GM21447 (cell line): ENCODE data around the gene CD3E.
A peak's percentile ranks its signal among the peaks of the same experiment; 100 is the strongest.

Experiments
- ATAC-seq: cut with Tn5 transposase; IDR thresholded peaks from one replicate; pipeline ENCODE4 v1.9.1; 2021; ENCODE audit not compliant: unreplicated experiment

The CD3E gene

GRCh38 chr11:118321386-118322082 lies 17.0 kb downstream of the CD3E start:
- no peak for ATAC-seq

DNA sequence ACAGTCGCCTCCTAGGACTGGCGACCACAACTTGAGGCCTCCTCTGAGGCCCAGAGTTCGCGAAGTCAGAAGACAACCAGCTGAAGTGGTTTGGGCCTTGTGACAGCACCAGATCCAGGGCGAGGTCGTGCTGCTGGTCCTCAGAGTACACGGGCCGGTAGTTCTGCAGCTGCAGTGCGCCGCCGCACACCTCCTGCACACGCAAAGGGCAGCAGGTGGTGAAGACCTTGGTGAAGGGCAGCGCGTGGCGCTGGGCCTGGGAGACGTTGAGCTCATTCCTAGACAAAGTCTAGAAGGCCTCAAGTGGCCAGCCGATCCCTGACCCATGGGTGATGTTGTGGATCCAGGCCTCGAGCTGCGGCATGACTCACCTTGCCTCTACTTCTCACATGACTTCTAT lies 18.2 kb downstream of the CD3E start:
- no peak for ATAC-seq

DNA sequence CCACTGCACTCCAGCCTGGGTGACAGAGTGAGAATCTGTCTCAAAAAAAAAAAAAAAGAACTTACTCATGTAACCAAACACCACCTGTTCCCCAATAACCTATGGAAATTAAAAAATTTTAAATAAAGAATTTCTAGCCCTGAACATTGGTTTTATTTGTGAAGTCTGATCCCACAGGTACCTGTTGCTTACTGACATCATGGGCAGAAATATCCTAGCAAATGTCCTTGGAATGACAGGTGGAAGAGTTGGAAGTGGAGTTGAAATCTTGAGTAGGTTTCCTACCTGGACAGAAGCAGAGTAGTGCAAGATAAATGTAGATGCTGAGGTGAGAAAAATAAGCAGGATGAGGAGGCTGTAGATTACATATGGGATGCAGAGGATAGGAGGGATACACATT lies 20.8 kb downstream of the CD3E start:
- no peak for ATAC-seq

DNA sequence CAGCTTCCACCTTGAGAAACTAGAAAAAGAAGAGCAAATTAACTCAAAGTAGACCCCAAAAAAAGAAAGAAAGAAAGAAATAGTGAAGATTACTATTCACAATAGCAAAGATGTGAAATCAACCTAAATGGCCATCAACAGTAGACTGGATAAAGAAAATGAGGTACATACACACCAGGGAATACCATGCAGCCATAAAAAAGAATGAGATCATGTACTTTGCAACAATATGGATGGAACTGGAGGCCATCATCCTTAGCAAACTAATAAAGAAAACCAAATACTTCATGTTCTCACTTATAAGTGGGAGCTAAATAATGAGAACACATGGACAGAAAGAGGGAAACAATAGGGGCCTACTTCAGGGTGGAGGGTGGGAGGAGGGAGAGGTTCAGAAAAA lies 24.2 kb downstream of the CD3E start:
- ATAC-seq = no peak

DNA sequence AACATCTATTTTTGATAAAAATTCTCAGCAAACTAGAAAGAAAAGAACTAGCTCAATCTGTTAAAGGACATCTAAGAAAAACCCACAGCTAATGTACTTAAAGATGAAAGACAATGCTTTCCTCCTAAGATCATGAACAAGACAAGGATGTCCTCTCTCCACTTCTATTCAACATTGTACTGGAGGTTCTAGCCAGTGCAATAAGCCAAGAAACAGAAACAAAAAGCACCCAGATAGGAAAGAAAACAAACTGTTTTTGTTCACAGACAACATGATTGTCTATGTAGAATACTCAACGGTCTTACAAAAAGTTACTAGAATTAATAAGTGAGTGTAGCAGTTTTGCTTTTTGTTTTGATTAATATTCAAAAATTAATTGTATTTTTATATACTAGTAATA lies 30.2 kb downstream of the CD3E start:
- no peak for ATAC-seq

GRCh38 chr11:118338637-118339061 lies 34.1 kb downstream of the CD3E start:
- ATAC-seq = no peak

DNA sequence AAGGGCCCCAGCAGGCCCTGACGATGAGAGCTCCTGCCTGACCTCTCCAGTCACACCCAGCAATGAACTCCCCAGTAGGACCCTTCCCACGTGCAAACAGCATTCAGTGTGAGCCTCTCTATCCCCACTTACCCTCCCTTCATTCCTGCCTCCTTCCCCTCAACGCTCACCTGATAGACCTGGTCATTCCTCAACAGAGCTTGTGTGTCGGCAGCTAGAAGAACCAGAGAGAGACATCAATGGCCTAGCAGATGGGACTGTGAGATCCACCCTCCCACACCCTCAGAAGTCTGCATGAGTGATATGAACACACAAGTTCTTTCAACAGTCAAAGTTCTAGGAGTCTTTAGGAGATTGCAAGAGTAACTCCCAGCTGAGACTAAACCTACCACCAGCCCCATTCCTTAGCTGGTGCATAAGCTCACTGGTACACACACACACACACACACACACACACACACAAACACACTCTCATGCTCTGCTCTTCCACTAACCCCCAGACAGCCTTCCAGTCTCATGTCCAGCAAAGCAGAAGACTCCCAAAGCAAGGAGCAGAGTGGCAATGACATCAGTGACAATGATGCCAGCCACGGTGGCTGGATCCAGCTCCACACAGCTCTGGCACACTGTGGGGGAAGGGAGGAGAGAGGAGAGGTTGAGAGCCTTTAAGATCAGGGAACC lies 34.9 kb downstream of the CD3E start:
- no peak for ATAC-seq

- no peak for ATAC-seq
Measured at GRCh38 chr11:118340449-118340848, 35.9 kb downstream of the CD3E start.

GRCh38 chr11:118341261-118341660 lies 36.7 kb downstream of the CD3E start:
- ATAC-seq = no peak

GRCh38 chr11:118341815-118342489 lies 37.4 kb downstream of the CD3E start:
- no peak for ATAC-seq

DNA sequence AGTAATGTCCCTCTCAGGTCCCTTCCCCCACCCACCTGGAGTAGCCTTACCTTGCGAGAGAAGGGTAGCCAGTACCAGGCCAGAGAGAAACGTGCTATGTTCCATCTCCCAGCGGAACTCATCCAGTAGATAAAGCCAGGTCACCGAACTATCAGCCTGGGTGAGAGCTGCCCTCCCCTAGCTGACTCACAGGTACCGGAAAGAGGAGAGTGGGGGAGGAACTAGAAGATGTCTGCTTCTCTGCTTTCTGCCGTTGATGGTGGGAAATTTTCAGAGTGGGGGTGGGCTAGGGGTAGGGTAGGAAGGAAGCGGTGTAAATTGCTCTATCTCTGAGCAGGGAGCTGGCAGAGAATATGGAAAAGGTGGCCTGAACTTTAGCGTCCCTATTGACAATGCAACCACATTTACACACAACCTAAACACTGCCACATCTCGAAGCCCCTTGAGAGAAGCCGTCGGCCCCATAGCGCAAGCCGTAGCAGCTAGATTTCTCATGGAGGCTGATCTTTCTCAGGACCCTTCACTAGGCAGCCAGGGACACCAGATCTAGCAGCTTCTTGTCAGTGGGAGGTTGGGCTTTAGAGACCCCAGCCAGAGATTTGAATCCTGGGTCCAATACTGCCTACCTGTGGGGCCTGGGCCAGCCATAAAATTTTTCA lies 38.1 kb downstream of the CD3E start, which contains the start of gene CD3D:
TSS of gene CD3D (minus strand) at position 203 of the 659 bp plus-strand sequence. CDS start at position 105, 98 bp downstream.
- no peak for ATAC-seq

DNA sequence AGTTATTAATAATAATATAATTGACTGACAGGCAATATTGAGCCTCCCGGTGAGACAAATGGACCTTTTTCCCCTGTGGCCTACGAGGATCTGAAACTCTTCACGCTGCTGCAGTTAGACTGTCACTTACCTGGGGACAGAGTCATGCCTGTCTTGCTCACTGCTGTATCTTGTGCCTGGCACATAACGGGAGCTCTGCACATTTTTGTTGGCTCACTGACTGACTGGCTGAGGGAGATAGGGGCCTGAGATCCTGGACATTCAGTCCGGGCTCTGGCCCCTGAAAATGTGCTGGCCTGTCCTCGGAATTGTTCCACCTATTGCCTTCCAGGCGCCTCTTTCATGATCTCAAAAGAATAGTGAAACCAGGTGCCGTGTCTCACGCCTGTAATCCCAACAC lies 38.7 kb downstream of the CD3E start:
- no peak for ATAC-seq

GRCh38 chr11:118343981-118344515 lies 39.5 kb downstream of the CD3E start, which contains the start of gene CD3G:
Gene CD3G, plus strand, starts transcription at chr11:118344344. Its CDS starts 80 bp downstream, at chr11:118344424.
- no peak for ATAC-seq

GRCh38 chr11:118349475-118349874 lies 44.9 kb downstream of the CD3E start:
- no peak for ATAC-seq

GRCh38 chr11:118353084-118353710 lies 48.7 kb downstream of the CD3E start:
- no peak for ATAC-seq

- no peak for ATAC-seq
Measured at GRCh38 chr11:118358071-118358470, 53.5 kb downstream of the CD3E start.

DNA sequence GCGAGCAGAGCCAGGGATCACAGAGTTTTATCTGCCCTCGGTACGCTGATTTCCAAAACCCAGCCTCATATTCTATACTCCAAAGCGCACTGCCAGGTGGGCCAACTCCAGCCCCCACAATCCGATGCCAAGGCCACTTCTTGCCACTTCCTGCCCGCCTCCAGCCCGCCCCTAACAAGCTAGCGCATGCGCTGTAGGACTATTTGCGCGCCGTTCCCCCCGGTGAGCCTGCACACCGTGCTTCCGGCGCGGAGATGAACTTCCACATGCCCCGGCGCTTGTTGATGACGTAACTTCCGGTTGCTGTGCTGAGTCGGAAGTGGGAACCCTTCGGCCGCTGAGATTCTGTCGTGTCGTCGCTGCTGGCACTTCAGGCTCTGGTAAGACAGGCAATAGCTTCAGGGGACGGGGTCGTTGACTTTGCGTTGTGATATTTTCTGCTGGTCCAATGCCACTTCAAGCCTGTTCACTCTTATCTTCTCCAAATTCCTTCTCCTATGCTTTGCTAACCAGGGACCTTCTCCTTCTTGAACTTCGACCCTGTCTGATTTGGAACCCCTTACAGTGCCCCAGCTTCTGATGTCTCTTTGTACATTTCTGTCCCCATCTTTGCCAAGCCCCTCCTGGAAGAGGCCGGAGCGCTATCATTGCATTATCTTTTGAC lies 54.9 kb downstream of the CD3E start, which contains the start of gene UBE4A:
TSS of gene UBE4A (plus strand) at position 306 of the 664 bp plus-strand sequence. CDS start 5,481 bp downstream, outside the sequence.
- peak; percentile 96 for ATAC-seq

GRCh38 chr11:118364956-118365615 lies 60.6 kb downstream of the CD3E start:
- ATAC-seq = no peak
